ENCODE data around the gene TMEM254.
"Not testable (repeated sequence)": the region's sequence is repeated elsewhere in the genome, so short reads cannot be mapped to it uniquely, and the experiment has no call there.

TMEM254 gene

DNA sequence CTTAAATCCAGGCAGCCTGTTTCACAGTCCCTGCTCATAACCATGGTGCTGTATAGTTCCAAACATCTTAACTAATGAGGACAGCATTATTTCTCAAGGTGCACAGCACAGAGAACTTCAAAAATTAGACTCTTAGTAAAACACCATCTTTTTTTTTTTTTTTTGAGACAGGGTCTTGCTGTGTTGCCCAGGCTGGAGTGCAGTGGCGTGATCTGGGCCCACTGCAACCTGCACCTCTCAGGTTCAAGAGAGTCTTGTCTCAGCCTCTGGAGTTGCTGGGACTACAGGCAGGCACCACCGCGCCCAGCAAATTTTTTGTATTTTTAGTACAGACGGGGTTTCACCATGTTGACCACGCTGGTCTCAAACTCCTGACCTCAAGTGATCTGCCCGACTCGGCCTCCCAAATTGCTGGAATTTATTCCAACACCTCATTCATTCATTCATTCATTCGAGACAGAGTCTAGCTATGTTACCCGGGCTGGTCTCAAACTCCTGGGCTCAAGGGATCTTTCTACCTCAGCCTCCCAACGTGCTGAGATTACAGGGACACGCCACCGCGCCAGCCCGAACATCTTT, 507 bp upstream of the TMEM254 start:
- DNase-seq, result no peak

DNA sequence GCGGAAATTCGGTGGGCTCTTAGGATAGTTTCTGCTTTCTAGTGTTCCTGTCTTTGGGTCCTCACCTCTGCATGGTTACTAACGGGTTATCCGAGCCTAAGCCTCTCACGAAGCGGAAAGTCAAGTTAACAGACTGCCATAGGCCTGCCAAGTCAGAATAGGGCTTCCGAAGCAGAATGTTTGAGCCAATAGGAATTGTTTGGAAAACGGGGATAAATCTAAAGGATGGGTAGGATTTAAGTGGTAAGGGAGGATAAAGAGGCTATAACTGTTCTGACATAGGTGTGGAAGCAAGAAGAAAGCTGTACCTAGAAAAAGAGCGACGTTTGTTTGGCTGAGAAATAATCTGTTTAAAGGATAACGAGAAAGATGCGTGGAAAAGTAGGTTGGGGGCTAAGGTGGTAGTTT, 851 bp downstream of the TMEM254 start:
- DNase-seq, result no peak

DNA sequence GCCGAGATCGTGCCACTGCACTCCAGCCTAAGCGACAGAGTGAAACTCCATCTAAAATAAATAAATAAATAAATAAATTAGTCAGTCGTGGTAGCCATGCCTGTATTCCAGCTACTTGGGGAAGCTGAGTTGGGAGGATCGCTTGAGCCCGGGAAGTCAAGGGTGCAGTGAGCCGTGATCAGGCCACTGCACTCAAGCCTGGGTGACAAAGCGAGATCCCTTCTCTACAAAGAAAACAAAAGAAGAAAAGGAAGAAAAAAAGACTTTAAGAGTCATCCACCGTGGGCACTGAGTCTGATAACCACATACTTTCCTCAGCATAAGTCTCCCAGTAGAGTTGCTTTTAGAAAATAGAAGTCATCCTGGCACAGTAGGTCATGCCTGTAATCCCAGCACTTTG, 2.6 kb downstream of the TMEM254 start:
- DNase-seq, result no peak

DNA sequence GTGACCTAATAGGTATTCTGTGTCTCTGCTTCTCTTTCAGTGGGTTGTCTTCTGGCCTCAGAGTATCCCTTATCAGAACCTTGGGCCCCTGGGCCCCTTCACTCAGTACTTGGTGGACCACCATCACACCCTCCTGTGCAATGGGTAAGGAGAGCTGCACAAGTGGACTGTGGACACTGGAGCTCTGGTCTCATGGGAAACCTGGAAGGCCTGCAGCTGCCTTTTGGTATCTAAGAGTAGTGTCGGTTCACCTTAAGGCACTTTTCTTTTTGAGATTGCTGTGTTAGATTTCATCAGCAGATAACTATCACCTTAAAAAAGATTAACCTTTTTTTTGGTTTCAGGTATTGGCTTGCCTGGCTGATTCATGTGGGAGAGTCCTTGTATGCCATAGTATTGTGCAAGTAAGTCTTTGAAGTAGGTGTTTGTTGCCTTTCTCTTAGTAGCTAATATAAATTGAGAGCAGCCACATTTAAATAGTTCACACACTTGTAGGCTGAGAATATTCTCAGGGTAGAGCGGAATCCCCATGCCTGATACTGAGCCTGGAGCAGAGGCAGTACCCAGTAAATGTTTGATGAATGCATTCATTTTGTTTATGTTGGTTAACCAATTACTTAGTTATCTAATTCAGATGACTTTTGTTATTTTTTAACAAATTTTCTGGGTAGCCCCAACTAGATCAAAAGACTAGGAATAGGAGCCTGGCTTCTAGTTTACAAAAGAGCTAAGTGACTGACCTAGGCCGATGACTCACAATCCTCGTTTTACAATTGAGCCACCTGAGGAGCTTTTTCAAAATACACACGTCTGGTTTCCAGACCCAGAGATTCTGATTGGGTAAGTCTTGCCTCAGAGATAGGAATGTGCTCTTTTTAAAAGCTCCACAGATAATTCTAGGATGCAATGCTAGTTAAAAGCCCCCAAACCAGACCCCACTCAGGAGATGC, 3.6 kb downstream of the TMEM254 start:
- no peak for DNase-seq

DNA sequence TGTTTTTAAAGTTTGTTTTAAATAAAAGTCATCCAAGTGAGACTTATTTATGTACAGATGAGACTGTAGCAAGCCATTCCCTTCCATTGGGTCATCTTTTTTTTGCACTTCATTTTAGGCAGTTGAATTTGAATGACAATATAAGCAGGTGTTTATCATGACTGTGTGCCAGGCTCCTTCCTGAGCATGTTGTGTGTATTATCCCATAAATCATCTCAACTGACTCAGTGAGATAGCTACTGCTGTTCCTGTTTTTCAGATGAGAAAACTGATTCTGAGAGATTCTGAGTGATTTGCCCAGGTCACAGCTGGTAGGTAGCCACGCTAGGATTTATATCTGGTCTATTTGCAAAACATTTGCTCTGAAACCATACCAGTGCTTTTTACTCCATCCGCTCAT, 11.7 kb downstream of the TMEM254 start:
- DNase-seq, result no peak

DNA sequence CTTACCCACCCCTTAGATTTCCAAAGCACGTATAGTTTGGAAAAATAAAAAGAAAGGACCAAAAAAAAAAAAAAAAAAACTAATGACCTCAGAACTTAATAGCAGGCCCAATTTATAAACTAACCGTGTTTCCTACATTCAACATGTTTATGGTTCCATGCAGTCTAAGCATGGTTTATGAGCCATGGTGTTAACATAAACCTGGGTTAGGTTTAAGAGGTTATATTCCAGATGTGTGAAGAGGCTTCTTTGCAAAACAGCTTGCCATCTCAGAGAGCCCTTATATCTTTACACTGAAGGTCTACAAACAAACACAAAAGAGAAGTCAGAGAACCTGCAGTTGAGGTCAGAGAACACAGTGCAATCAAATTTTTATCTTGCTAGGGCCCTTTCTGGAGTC, 15.8 kb downstream of the TMEM254 start:
- DNase-seq, result no peak

DNA sequence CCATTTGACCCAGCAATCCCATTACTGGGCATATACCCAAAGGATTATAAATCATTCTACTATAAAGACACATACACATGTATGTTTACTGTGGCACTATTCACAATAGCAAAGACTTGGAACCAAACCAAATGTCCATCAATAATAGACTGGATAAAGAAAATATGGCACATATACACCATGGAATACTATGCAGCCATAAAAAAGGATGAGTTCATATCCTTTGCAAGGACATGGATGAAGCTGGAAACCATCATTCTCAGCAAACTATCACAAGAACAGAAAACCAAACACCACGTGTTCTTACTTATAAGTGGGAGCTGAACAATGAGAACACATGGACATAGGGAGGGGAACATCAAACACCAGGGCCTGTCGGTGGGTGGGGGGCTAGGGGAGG, 19.8 kb downstream of the TMEM254 start:
- DNase-seq, result not testable (repeated sequence)

DNA sequence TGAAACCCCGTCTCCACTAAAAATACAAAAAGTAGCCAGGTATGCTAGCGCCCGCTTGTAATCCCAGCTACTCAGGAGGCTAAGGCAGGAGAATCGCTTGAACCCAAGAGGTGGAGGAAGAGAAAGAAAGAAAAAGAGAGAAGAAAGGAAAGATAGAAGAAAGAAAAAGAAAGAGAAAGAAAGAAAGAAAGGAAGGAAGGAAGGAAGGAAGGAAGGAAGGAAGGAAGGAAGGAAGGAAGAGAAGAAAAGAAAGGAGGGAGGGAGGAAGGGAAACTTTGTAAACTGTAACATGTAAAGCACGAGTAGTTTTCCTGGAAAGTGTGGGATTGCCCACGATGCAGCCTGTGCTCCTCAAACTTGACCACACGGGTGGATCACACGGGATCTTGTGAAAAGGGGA, 20.8 kb downstream of the TMEM254 start:
- DNase-seq, result not testable (repeated sequence)

DNA sequence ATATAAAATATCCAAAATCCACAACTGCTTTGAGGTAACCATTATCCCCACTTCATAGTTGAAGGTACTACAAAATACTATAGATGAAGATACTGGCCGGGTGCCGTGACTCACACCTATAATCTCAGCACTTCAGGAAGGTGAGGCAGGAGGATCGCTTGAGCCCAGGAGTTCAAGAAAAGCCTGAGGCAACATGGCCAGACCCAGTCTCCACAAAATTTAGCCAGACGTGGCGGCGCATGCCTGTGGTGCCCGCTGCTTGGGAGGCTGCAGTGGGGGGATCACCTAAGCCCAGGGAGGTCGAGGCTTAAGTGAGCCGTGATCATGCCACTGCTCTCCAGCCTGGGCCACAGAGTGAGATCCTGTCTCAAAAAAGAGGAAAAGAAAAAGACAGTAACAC, 21.7 kb downstream of the TMEM254 start:
- DNase-seq, result no peak

DNA sequence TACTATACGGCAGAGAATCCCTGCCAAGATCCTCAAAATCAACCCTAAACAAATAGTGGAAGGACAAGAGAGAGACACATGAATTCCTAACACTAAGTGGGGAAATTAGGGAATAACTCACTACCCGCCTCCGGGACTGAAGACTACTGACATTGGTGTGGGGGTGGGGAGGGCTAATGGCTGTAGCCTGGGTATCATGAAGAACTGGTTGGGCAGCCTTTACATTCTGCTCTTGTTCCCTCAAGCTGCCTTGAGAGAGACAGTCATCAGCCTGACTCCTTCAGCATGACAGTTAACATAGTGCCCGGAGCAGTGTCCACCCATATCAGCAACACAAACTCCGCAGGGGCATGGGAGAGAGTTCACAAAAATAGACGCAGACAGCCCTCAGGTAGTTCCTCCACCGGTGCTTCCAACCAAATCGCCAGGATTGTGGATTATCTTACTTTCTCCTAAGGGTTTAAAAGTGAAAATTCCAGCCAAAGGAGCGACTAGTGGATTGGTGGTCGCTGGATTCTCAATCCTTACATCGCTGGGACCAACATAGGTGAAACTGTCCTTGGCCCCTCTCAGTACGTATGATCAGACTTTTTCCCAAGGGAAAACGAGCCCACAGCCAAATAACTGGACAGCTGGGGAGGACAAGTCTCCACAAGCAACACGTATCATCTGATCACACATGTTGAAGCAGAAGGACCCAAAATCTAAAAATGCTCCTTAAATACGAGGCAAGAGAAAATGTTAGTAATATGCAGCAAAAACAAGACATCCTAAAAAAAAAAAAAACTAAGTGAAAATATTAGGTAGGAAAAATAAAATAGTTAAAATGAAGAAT, 22.6 kb downstream of the TMEM254 start:
- DNase-seq, result no peak

DNA sequence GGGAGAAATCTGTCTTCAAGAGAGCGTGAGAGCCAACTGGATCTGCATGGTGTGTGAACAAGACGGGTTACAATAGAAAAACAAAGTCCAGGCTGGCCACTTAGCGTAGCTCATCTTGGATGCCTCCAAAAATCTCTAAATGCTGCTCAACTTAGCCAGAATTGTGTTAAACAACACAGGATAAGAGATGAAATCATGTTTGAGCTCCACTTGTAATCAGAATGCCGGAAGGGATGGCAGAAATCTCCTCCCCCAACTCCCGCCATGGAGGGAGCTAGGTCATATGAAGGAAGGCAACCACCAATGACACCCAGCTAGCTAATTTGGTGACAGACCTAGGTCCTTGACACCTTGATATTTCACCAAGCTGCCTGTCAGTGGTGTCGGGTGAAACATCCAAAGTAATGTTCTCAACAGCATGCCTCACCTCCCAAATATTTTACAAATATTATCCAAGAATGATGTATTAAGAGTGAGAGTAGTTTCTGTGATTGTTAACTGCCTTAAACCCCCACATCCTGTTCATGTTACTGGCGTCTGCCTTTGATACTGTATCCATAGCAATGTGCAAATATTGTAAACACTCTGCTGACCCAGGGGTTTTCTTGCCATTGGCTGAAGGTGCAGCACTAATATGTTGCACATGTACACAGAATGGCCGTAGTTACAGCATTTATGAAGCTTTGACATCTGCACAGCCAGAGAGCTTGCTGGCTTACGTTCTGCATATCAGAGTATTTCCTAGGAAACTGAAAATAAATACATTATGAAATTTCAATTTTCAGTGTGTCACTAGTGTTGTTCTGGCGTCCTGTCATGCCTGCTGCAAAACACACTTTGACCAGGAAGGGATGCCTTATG, 25.8 kb downstream of the TMEM254 start:
- no peak for DNase-seq

DNA sequence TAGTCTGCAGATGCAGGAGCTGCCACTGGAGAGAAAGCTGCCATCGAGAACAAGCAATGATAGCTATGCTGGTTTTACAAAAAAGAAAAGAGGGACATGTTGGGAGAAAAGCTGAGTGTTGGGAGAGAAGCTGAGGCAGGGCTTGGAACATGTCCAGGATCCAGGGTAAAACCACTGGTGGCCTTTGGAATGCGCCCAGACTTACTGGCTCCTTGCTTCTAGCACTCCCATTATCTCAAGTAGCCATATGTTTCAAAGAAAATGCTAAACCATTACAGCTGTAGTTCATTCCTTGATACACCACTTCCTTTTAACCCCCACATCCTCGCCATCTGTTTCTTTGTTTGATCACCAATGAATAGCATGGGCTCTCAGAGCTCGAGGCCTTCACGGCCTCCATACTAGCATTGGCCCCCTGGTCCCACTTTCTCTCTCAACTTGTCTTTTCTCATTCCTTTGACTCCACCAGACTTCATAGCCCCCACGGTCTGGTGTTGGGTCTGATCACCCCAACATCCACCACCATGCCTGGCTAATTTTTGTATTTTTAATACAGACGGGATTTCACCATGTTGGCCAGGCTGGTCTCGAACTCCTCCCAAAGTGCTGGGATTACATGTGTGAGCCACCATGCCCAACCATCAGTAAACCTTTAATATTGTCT, 30.2 kb downstream of the TMEM254 start:
- DNase-seq, result no peak

DNA sequence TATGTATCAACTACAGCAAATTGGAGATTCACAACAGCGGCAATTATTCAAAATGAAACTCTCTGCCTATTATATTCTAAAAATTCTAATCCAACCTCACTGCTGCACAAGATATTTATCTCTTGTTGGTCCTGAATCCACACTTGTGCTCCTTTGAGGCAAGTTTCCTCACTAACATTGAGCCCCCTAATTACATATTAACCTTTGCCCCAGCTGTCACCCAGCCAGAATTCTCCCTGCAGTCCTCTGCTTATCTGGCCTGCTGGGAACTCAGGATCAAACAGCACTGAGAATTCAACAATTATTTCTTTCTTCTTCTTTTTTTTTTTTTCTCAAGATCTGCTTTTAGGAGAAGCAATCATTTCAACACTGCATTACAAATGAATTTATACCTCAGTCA, 32.5 kb downstream of the TMEM254 start:
- DNase-seq, result no peak

DNA sequence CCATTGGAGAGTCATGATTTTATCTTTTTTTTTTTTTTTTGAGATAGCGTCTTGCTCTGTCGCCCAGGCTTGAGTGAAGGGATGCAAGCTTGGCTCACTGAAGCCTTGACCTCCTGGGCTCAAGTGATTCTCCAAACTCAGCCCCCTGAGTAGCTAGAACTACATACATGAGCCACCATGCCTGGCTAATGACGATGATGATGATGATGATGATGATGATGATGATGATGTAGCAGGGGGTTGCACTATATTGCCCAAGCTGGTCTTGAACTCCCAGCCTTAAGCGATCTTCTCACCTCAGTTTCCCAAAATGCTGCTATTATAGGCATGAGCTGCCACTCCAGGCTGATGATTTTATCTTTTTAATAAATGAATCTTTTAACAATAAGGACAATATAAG, 40.2 kb downstream of the TMEM254 start:
- DNase-seq, result no peak

DNA sequence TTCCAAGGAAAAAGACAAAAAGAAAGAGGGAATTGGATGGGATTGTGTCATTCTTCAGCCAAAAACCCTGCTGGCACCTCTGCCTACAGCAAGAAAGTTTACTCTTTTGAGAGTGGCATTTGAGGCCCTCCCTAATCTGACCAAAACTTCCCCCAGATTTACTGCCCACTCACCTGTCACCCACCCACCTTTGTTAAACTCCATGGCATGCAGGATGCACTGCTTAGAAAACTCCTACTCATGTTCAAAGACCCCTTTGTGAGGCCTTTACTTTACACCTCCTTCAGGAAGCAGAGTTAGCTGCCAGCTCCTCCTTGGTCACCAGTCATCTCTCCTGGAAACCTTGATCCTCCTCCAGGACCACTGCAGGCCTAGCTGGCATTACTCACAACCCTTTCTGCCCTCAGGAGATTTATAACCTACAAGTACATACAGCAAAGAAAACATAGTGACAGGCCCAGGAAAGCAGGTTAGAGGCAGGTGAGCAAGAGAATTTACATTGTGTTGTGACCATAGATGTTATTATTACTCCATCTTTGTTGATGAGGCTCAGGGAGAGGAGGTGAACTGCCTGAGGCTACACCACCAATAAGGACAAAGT, 43.7 kb downstream of the TMEM254 start:
- DNase-seq, result no peak

DNA sequence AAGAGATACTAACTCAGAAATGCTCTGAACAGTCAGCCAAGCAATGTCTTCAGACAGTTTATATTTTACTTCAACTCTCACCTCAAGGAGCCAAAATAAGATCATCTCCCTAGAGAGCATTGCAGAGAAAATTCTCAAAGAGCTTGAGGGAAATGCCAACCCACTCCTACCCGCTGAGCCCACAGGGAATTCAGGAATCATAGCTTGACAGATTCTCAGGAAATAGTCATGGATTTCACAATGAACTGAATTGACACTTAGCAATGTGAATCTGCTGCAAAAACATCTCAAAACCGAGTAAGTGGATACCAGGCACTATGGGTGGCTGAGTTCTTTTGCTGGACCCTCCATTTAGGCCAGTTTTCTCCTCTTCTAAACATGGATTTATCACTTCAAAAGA, 44.3 kb downstream of the TMEM254 start:
- no peak for DNase-seq

DNA sequence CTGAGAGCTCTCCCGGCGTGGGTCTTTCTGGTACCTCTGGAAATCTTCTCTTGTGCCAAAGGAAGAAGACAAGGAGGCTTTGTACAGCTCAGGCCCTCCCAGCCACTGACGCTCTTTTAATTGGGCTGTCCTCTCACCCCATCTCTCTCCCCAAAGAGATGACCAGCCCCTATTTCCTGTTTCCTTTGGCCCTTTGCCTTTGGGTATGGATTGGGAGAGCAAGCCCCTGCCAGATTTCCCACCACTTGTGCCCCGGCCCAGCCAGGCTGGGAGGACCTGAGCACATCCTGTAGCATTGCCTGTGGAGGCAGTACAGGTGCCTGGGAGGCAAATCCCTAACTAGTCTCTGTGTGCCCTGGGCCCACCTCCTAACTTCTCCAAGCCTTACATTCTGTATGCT, 48.4 kb downstream of the TMEM254 start:
- no peak for DNase-seq

DNA sequence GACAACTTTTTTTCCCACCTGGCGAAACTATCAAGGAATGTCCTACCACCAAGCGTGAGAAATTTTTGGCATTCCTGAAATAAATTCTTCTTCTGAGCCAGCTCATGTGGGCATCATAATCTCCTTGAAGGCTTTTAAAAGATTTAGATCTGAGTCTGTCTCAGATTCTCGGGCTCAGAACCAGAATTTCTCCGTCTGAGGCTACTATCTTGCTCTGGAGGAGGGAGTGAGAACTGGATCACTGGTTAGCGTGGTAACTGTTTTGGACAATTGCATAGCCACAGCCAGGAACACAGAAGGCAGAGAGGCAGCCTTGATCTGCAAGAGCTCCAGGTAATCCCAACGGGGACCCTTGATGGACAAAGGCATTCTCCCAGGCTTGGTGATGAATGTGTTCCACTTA, 53.0 kb downstream of the TMEM254 start:
- no peak for DNase-seq

DNA sequence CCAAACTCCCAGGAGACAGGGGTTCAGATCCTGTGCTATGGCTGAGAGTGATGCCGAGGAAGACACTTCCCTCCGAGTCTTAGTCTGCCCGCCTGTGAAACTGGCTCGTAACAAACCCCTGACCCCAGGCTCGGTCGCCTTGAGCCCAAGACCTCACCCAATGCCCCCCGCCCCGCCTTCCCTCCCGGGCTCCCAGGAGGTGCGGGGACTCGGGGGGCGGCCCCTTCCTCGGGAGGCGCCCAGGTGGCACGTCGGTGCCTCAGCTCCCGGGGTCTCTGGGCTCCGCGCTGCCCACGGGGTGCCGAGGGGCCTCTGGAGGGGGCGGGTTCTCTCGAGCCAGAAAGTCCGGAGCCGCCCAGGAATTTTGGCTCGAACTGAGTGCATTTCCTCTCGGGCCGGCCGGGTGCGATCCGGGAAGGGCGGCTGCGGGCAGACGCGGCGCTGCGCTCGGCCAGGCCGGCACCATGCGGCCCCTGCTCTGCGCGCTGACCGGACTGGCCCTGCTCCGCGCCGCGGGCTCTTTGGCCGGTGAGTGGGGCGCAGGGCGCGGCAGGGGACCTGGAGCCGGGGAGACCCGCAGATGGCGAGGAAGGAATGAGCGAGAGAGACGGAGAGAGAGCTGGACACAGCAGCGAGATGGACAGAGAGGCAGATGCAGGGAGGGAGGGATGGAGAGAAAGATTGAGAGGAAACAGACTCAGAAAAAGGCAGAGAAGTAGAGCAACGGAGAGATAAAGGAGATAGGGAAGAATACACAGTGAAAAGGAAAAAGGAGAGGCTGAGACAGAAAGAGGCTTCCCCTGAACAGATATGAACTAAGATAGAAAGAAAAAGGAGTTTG, 54.1 kb downstream of the TMEM254 start, which contains the start of gene PLAC9:
TSS of gene PLAC9 (plus strand) at position 432 of the 841 bp plus-strand sequence. CDS start at position 465, 33 bp downstream.
- no peak for DNase-seq

DNA sequence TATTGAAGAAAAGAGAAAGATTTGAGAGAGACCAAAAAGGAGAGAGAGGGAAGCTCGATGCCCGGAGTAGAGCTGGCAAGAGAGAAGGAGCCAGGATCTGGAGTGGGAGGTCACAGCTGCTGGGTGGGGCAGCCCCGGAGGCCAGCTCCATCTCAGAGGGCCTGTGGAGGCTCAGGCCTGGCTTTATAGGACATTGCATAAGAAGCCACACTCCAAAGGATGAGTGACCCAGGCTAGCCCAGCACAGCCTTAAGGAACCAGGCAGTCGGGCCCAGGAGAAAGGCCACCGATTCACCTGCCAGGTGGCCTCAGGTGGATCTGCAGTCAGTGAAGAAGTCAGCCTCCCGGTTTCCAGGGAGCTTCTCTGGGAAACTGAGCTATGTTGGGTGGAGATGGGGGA, 54.7 kb downstream of the TMEM254 start:
- no peak for DNase-seq

DNA sequence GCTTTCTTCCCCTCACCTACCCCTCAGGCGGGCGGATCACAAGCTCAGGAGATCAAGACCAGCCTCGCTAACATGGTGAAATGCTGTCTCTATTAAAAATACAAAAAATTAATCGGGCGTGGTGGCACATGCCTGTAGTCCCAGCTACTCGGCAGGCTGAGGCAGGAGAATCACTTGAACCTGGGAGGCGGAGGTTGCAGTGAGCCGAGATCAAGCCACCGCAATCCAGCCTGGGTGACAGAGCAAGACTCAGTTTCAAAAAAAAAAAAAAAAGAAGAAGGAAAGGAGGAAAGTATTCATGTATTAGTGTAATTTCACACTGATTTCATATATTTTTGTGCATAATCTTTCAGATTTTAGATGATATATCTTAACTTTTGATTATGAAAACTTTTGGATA, 55.2 kb downstream of the TMEM254 start:
- not testable (repeated sequence) for DNase-seq
